Epidermal melanocyte (primary cell): ENCODE data around the gene OTOP1.
"Not testable (repeated sequence)": the region's sequence is repeated elsewhere in the genome, so short reads cannot be mapped to it uniquely, and the experiment has no call there.

ENCODE experiments used
- DNase-seq: peaks from one replicate; pipeline ENCODE4 v3.0.0; 2011; ENCODE audit warnings: low spot score; ENCODE audit not compliant: insufficient read length

Gene OTOP1

GRCh38 chr4:4164532-4165173, 62.1 kb downstream of the OTOP1 start:
- DNase-seq, result not testable (repeated sequence)

DNA sequence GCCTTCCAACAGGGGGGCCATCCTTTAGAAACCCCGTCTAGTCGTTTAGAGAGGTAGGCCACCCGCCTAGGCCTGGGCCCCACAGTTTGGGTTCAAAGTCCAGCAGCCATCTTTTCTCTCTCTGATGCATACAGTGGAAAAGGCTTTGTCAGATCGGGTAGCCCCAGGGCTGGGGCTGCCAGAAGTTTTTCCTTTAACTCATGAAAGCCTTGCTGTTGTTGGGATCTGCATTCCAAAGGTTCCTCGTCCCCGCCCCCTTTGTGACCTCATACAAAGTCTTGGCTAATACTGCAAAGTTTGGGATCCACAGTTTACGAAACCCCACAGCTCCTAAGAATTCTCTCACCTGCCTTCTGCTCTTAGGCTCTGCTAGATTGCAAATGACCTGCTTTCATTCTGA, 64.5 kb downstream of the OTOP1 start:
- not testable (repeated sequence) for DNase-seq

DNA sequence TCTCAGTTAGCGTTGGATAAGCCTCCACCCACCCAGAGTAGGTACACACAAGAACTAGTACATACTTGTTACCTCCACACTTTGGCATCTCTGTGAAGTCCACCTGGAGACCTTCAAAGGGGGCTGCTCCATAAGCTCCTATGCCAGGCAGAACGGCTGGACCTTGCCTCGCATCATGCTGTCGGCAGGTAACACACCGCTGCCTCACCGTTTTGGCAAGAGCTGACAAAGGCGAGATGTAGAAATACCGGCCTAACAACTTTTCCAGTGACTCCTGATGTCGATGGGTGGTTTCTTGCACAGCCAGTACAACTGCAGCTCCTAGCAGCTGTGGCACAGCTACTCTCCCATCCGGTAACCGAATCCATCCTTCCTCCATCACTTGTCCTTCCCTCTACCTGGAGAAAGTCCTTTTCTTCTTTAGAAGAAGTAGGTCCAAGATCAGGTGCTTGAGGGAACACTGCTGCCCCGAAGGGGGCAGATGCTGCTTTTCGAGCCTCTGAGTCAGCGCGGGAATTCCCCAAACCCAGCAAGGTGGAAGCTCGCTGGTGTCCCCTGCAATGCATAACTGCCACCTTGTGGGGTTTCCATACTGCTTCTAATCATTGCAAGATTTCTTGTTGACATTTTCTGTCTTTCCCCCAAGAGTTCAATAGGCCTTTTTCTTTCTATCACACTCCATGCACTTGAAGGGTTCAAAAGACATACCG, 65.6 kb downstream of the OTOP1 start:
- not testable (repeated sequence) for DNase-seq

DNA sequence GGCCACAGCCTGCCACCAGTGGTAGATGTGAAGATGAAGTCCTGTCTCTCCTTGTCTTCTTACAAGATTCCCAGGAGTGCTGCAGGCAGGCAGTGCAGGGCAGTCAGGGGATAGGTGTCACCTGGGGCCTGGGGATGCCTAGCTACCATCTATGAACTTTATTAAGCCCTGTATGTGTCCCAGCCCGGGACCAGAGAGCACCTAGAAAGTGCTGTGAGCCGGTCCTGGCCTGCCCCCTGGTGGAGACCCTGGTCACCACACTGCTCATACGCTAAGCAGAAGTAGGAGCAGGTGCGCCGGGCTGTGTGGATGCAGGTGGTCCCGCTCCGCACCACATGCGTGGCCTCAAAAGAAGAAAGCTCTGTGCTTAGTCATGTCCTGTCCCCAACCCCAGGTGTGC, 81.1 kb downstream of the OTOP1 start:
- not testable (repeated sequence) for DNase-seq

DNA sequence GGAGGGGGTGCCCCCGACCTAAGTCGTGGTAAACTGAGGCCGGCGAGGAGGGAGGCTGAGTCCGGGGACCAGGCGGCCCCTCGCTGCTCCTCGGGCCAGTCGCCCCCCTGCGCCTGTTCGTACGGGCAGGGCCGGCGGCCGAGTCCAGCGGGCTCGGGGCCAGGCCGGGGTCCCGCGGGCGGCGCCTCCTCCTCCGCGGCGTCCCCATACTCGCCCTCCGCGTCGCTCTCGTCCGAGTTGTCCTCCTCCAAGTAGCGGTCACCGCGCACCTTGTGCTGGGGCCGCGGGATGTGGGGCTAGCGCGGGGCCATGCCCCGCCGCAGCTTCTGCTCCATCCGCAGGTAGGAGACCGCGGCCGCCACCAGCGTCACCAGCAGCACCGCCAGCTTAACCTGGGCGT, 83.4 kb downstream of the OTOP1 start:
- DNase-seq, result not testable (repeated sequence)

DNA sequence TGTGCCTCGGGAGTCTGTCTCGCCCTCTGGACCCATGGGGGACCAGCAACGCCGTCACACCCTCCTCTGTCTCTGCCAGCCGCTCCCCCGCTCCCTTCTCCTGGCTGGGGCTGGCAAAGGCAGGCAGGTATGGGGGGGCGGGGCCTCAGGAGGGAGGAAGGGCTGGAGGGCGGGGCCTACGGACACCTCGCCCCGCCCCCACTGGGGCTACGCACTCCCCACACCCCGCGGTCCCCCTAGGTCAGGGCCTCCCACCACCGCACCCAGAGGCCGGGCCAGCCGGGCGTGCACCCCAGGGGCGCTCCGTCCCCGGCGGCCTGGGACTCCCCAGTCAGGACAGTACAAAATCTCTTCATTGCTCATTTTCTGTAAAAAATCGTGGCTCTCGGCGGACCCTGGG, 84.0 kb downstream of the OTOP1 start:
- DNase-seq, result not testable (repeated sequence)

GRCh38 chr4:4141186-4141585, 85.5 kb downstream of the OTOP1 start:
- DNase-seq, result not testable (repeated sequence)
